Measurements from ENCODE around the gene NUCKS1.

NUCKS1 gene

DNA sequence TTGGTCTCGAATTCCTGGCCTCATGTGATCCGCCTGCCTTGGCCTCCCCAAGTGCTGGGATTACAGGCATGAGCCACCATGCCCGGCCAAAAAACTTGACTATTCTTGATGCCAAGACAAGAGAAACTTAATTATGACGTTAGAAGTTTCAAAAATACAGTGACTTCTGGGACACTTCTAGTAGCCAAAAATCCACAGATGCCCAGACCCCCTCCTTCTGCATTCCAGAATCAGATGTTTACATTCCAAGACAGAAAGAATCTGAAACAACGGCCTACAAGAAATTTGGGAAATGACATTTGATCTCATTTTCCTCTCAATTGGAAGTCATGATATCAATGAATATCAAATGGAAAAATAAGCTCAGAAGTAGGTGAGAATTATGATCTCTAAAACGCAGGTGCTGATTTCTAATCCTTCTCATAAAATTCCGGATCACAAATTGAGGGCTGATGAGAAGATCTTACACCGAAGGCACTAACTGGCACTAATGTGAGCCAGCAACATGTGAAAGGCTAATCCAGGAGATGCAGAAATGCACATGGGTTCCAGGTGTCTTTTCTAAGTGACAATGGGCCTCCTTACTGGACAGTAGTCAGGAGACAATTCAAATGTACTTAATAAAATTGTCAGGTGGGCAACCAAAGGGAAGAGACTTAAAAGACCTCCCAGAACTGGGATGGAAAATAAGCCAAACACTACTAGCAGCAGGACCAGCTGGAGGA, 19.8 kb upstream of the NUCKS1 start:
- DNase-seq: no peak

- DNase-seq: no peak
Observed at GRCh38 chr1:205767248-205767647, 17.3 kb upstream of the NUCKS1 start.

- DNase-seq: no peak
Observed at GRCh38 chr1:205766570-205766969, 16.6 kb upstream of the NUCKS1 start.

- no peak for DNase-seq
Observed at GRCh38 chr1:205766038-205766437, 16.1 kb upstream of the NUCKS1 start.

DNA sequence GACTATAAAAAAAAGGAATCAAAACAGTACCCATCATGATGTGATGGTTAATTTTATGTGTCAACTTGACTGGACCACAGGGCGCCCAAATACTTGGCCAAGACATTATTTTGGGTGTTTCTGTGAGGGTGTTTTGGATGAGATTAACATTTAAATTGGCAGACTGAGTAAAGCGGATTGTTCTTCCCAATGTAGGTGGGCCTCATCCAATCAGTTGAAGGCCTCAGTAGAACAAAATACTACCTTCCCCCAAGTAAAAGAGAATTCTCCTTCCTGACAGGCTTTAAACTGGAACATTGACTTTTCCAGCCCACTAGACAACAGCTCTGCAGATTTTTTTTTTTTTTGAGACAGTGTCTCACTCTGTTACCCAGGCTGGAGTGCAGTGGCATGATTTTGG, 14.6 kb upstream of the NUCKS1 start:
- DNase-seq: no peak

GRCh38 chr1:205763980-205764379, 14.0 kb upstream of the NUCKS1 start:
- no peak for DNase-seq

DNA sequence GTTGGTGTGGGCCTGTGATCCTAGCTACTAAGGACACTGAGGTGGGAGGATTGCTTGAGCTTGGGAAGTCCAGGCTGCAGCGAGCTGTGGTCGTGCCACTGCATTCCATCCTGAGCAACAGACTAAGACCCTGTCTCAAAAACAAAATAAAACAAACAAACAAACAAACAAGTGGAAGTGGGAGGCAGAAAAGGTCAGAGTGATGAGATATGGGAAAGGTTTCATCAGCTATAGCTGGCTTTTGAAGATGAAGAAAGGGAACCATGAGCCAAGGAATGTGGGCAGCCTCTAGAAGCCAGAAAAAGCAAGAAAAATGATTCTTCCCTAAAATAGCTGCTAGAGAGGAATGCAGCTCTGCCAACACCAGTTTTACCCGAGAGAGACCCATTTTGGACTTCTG, 10.6 kb upstream of the NUCKS1 start:
- no peak for DNase-seq

- DNase-seq: no peak
Observed at GRCh38 chr1:205756552-205756951, 6.6 kb upstream of the NUCKS1 start.

GRCh38 chr1:205754857-205755256, 4.9 kb upstream of the NUCKS1 start:
- no peak for DNase-seq

- no peak for DNase-seq
Observed at GRCh38 chr1:205751036-205751651, 1.2 kb upstream of the NUCKS1 start.

DNA sequence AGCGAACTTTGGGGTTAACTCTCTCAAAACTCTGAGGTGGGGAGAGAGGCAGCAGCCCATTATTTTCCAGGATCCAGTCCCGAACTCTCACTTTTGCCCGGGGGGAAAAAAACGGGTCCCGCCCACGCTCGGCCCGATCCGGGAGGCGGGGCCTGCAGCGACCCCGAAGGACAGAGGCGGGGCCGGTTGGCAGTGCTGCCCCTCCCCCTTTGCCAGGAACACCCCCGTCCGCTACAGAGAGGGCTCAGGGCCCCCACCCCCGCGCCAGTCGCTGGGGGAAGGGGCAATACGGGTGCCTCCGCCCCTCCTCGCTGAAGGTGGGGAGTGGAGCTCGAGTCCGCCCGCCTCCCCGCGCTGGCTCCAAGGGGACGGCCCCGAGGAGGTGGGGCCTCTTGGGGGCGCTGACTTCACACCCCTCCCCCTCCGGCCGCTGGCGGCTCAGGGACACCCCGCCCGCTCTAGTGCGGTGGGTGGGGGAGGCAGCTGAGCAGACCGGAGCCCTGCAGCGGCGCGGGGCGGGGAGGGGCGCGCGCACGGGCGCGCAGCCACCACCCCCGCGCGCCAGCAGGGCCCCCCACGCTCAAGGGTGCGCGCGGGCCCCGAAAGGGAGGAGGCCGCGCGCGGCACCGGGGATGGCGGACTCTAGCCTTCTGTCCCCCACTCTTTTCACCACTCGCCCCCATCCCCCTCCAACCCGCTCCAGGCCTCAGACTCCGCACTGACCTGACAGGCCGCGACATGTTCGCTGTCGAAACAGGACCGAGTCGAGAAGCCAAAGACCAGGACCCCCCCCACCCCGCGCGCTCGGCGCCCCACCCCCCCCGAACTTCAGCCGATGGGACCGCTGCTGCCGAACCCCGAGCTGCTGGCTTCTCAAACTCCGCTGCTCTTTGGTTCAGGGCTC, 496 bp downstream of the NUCKS1 start:
- peak; percentile 93 for DNase-seq

- DNase-seq: no peak
Observed at GRCh38 chr1:205748403-205749233, 1.4 kb downstream of the NUCKS1 start.

DNA sequence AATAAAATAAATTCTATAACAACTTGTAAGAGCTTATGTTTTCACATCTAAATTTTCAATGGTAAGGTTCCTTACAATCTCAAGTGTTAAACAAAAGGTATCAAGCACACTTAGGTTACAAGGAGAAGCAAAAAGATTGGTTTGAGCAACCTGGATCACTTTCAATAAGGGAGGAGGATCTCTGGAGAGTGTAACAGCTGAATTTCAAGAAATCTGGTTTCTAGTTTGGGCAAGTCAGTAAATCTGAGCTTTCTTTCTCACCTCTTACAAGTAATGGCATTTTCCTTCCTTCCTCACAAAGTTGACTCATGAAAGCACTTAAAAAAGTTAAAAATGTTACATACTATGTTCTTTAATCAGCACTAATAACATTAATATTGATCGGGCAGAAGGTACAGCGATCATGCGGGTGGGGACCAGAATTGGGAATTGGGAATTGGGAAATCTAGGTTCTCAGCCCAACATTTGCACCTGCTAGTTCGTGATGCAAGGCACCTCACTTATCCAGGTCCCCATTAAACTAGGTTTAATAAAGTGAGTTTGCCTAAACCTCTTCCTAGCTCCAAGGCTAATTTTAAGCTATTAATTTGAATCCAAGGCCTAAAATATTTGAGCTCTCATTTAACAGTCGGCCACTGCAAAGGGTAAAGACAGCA, 3.1 kb downstream of the NUCKS1 start:
- DNase-seq: no peak

DNA sequence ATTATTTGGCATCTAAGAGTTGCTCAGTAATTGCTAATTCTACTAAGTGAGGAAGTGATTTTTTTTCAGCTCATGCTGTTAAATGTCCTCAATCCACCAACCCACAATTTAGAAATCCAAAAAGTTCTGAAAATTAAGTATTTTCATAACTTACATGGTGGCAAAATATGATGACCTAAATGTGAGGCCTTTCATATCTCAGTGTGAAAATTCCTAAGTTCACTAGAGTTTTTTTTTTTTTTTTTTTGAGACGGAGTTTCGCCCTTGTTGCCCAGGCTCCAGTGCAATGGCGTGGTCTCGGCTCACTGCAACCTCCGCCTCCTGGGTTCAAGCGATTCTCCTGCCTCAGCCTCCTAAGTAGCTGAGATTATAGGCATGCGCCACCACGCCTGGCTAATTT, 5.6 kb downstream of the NUCKS1 start:
- no peak for DNase-seq

GRCh38 chr1:205743977-205744376, 6.0 kb downstream of the NUCKS1 start:
- no peak for DNase-seq

DNA sequence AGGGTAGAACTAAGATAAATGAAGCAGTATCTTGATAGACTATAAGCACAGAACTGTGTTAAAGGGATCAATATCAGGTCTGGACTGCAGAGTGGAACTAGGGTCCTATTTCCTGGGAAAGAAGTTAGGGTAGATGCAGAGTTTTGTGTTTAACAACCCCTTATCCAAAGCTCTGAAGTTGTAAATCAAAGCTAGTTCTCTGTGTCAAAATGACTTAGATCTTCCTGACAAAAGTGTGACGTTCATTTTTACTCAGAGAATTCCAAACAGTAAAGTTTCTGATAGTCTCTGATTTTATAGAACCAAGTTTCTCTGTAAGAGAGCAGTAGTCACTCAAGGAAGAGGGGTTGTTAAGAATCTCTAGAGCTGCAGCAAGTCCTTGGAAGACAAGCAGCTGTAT, 8.3 kb downstream of the NUCKS1 start:
- DNase-seq: no peak

DNA sequence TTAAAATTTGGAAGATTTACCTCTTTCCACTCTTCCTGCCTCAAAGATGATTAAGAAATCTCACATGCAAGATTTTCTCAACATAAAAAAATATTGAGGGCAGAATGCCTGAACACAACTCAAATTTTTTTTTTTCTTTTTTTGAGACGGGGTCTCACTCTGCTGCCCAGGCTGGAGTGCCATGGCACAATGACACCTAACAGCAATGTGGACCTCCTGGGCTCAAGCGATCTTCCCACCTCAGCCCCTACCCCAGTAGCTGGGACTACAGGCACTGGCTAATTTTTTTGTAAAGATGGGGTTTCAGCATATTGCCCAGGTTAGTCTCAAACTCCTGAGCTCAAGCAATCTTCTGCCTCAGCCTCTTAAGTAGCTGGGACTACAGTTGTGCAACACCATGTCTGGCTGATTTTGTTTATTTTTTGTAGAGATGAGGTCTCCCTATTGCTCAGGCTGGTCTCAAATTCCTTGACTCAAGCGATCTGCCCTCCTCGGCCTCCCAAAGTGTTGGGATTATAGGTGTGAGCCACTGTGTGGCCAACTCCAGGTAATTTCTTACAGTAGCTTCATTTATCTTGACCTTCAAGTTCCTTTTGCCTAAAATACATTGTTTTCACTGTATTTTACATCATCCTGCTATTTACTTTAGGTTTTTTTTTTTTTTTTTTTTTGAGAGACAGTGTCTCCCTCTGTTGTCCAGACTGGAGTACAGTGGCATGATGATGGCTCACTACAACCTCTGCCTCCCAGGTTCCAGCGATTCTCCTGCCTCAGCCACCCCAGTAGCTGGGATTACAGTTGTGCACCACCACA, 10.4 kb downstream of the NUCKS1 start:
- DNase-seq: no peak

DNA sequence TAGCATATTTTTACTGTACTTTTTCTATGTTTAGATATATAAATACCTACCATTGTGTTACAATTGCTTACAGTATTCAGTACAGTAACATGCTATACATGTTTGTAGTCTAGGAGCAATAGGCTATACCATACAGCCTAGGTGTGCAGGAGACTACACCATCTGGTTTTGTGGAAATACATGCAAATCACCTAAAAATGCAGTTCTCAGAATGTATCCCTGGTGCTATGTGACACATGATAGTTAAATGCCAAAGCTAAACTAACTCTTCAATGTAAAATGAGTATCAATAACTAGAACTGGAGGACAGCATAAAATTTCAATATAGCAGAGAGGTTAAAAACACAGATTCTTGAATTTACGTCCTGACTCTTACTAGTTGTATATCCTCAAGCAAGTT, 14.8 kb downstream of the NUCKS1 start:
- DNase-seq: no peak

DNA sequence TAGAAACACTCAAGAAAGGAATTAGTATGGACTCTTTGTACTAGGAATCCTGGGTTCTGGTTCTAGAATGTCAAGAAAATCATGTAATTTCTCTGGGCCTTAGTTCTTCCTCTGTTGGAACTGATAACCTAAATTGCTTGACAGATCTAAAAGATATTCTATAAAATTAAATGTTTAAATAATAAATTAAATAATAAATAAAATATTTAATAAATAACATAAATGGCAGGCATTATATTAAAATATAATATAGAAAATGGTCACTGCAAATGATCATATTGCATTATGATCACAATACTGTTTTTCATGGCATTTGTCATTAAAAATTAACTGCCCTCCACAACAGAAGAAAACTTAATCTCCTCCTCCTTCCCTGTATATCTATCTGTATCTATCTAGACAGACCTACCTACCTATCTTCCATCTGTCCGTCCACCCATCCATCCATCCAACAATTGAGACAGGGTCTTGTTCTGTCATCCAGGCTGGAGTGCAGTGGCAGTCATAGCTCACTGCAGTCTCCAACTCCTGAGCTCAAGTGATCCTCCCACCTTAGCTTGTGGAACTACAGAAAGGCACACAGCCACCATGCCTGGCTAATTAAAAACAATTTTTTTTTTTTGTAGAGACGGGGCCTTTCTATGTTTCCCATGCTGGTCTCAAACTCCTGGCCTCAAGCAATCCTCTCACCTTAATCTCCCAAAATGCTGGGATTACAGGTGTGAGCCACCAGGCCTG, 16.4 kb downstream of the NUCKS1 start:
- no peak for DNase-seq

DNA sequence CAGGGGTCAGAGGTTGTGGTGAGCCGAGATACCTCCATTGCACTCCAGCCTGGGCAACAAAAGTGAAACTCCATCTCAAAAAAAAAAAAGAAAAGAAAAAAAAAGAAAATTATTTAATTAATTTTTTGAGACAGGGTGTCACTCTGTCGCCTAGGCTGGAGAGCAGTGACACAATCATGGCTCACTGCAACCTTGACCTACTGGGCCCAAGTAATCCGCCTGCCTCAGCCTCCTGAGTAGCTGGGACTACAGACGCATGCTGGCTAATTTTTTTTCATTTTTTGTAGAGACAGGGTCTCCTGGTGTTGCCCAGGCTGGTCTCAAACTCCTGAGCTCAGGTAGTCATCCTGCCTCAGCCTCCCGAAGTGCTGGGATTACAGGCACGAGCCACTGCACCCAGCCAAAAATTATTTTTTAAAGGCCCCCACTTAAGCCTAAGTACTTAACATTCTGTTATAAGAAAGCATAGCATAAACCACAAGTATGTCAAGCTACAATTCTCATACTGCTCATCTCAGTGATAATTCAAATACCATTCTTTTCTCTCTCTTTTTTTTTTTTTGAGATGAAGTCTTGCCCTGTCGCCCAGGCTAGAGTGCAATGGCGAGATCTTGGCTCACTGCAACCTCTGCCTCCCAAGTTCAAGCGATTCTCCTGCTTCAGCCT, 19.9 kb downstream of the NUCKS1 start:
- DNase-seq: no peak

Data from effector CD8-positive, alpha-beta T cell (primary cell).